GM12892 (cell line): Measurements from ENCODE around the gene DPP9.

Source experiments
- POLR2A ChIP-seq: IDR thresholded peaks from 2 replicates; pipeline ENCODE4 v1.6.1; 2011; ENCODE audit warnings: low read depth, low read length, control low read depth
- POLR2AphosphoS5 ChIP-seq: IDR thresholded peaks from 2 replicates; pipeline ENCODE4 v1.6.1; 2011; ENCODE audit warnings: low read depth, low read length, control low read depth

- TF ChIP-seq POLR2A = no peak
- TF ChIP-seq POLR2AphosphoS5 = no peak
Observed at GRCh38 chr19:4712771-4713170, 10.9 kb downstream of the DPP9 start.
